ENCODE results near the gene SLC35F3. TPM values are rescaled to one million over a fixed set of nuclear protein-coding genes. Genes with fewer than 3 reads are reported as not detected.

The SLC35F3 gene
- total RNA-seq, 2 experiments from 2014 or later: 34.4 to 35.7 TPM

DNA sequence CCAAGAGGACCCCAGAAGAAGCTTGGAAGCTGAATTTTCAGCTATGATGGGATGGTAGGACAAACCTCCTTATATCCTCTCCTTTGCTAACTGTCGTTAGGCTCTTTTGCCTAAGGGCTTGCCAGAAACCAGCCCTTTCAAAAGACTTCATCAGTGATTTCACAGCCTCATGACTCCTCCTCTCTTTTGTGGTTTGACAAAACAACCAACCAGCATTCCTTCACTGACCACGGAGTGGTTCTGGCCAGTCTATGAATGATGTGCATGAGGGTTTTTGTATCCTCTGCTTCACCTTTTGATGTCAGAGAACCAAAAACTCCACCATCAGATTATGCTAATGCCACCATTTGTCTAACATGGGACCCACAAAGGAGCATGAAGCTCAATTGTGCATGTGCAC is 351.9 kb downstream of the SLC35F3 start:
- ATAC-seq: no peak
- peaks cover 53% of the 10 kb centered on the region for H3K36me3 Mint-ChIP-seq (ENCODE audit: low read depth)
- no peak overlapping the region for H3K4me3 Mint-ChIP-seq
- ChIA-PET POLR2A (no interaction called here), CTCF (interaction anchor here (1.4 to 1.7 kb wide), 2 partner anchors 53 to 67 kb away, joined by 3 to 9 read pairs; no protein-coding TSS in a partner anchor)
- peak; percentile 30 for DNase-seq
- H3K27ac Mint-ChIP-seq: no peak overlapping the region
- H3K27me3 Mint-ChIP-seq (ENCODE audit: low read depth): peaks cover 2% of the 10 kb centered on the region
- H3K4me1 Mint-ChIP-seq (ENCODE audit: low read depth): peaks cover 42% of the 10 kb centered on the region
- peaks cover 15% of the 10 kb centered on the region for H3K9me3 Mint-ChIP-seq (ENCODE audit: insufficient read depth)

DNA sequence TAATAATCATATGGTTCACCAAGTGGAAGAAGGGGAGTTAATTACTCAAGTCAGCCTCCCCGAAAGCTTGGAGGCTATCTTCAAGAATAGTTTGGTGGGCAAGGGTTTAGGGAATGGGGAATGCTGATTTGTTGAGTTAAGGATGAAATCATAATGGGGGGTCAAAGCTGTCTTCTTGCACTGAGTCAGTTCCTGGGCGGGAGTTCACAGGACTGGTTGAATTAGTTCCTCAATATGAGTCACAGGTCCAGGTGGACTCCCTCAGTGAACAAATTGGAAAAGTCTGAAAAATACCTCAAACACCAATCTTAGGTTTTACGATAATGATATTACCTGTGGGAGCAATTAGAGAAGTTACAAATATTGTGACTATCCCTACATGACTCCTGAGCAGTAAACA is 353.6 kb downstream of the SLC35F3 start:
- Mint-ChIP-seq H3K27ac (no peak overlapping the region), H3K27me3 (ENCODE audit: low read depth) (peaks cover 2% of the 10 kb centered on the region), H3K4me1 (ENCODE audit: low read depth) (peaks cover 42% of the 10 kb centered on the region), H3K9me3 (ENCODE audit: insufficient read depth) (peaks cover 15% of the 10 kb centered on the region), H3K4me3 (no peak overlapping the region), H3K36me3 (ENCODE audit: low read depth) (peaks cover 48% of the 10 kb centered on the region)
- ATAC-seq: no peak
- ChIA-PET POLR2A (no interaction called here), CTCF (interaction anchor here (2.7 kb wide), 1 partner anchor 52 kb away, joined by 10 read pairs; no protein-coding TSS in a partner anchor)
- DNase-seq: no peak

DNA sequence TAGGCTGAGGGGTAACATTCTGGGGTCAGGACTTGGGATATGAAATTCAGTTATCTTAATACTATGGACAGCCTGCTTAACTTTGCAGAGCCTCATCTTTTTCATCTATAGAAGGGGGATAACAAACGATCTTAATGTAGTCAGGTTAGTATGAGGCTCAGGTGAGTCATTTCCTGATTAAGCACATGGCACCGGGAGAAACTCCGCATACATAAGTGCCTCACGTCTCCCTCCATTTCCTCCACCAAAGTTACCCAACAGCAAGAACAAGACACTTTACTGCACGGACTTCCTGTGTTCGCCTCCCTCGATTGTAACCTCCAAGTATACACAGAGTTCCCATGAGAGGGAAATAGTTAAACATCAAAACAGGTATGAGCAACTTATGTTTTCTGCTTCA is 356.1 kb downstream of the SLC35F3 start:
- H3K4me3 Mint-ChIP-seq: no peak overlapping the region
- POLR2A ChIA-PET: no interaction called here
- peaks cover 27% of the 10 kb centered on the region for H3K4me1 Mint-ChIP-seq (ENCODE audit: low read depth)
- CTCF ChIA-PET: interaction anchor here (2.1 kb wide), 1 partner anchor 48 kb away, joined by 9 read pairs; no protein-coding TSS in a partner anchor
- DNase-seq: peak; percentile 28
- peaks cover 10% of the 10 kb centered on the region for H3K9me3 Mint-ChIP-seq (ENCODE audit: insufficient read depth)
- H3K27me3 Mint-ChIP-seq (ENCODE audit: low read depth): peaks cover 2% of the 10 kb centered on the region
- peak overlapping the region; percentile 26 for H3K27ac Mint-ChIP-seq
- ATAC-seq: peak; percentile 27
- H3K36me3 Mint-ChIP-seq (ENCODE audit: low read depth): peaks cover 52% of the 10 kb centered on the region

DNA sequence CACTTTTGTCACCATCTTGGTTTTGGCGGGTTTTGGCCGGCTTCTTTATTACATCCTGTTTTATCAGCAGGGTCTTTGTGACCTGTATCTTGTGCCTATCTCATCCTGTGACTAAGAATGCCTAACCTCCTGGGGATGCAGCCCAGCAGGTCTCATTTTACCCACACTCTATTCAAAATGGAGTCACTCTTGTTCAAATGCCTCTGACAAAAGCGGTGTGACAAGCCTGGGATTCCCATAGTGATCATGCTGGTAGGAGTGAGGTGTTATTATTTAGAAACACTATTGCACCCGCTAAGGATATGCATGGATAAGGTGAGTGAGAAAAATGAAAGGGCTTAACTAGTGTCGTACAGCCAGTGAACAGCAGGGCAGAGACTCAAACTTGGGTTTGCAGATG is 357.1 kb downstream of the SLC35F3 start:
- CTCF ChIA-PET: interaction anchor here (2.3 to 3.1 kb wide), 2 partner anchors 48 to 49 kb away, joined by 10 to 14 read pairs; no protein-coding TSS in a partner anchor
- ATAC-seq: no peak
- no peak overlapping the region for H3K4me3 Mint-ChIP-seq
- peaks cover 2% of the 10 kb centered on the region for H3K27me3 Mint-ChIP-seq (ENCODE audit: low read depth)
- peaks cover 20% of the 10 kb centered on the region for H3K4me1 Mint-ChIP-seq (ENCODE audit: low read depth)
- POLR2A ChIA-PET: no interaction called here
- H3K9me3 Mint-ChIP-seq (ENCODE audit: insufficient read depth): peaks cover 10% of the 10 kb centered on the region
- H3K27ac Mint-ChIP-seq: no peak overlapping the region
- peaks cover 52% of the 10 kb centered on the region for H3K36me3 Mint-ChIP-seq (ENCODE audit: low read depth)
- no peak for DNase-seq

DNA sequence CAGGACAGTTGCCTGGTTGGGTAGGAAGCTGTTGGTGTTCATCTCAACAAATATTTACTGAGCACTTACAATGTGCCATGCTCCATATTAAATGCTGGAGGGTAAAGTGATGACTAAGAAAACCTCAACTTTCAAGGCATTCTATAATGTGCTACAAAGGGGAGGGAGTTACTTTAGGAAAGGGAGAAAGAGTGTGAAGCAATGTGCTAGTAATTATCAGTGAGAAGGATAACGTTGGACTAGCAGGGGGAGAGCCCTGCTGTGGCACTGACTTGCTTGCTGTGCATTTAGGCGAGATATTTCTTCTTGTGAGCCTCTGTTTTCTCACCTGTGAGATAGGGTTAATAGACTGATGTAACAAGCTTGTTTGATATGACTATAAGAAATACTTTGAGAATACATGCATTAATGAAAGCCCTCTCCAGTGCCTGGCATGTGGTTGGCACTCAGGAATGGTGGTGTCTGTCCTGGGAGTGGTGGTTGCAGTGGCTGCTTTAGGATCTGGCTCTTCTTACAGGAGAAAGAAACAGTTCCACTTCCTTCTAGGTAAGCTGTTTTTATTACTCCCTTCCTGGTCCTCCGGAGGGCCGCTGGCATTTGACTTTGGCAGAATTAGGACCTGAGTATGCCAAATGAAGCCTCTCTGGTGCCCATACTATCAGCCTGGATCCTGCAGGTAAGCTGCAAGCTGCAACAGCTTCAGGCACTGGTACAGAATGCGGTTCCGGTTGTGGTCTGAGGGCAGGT is 357.7 kb downstream of the SLC35F3 start:
- H3K9me3 Mint-ChIP-seq (ENCODE audit: insufficient read depth): peaks cover 9% of the 10 kb centered on the region
- no peak for DNase-seq
- ChIA-PET CTCF (interaction anchor here (1.1 to 3.1 kb wide), 3 partner anchors 9 to 49 kb away, joined by 4 to 14 read pairs (median 10); no protein-coding TSS in a partner anchor), POLR2A (no interaction called here)
- ATAC-seq: no peak
- peaks cover 16% of the 10 kb centered on the region for H3K4me1 Mint-ChIP-seq (ENCODE audit: low read depth)
- H3K27me3 Mint-ChIP-seq (ENCODE audit: low read depth): peaks cover 2% of the 10 kb centered on the region
- H3K27ac Mint-ChIP-seq: no peak overlapping the region
- no peak overlapping the region for H3K4me3 Mint-ChIP-seq
- H3K36me3 Mint-ChIP-seq (ENCODE audit: low read depth): peaks cover 49% of the 10 kb centered on the region

DNA sequence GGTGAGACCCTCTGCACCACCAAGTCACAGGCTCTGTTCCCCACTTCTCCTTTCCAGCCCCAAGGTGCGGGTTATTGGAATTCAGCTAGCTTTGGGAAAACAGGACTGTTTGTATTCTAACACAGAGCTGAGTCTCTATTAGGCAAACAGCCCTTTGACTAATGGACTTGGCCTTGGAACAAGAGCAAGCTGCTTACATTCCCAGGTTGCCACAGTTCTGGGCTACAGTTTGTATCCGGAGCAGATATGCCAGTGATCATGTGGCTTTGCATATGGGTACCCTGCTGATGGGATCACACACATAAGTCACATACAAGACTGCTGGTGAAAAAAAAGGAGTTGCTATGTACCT is 358.3 kb downstream of the SLC35F3 start:
- Mint-ChIP-seq H3K27me3 (ENCODE audit: low read depth) (peaks cover 2% of the 10 kb centered on the region), H3K4me3 (no peak overlapping the region), H3K36me3 (ENCODE audit: low read depth) (peaks cover 43% of the 10 kb centered on the region), H3K4me1 (ENCODE audit: low read depth) (peaks cover 14% of the 10 kb centered on the region), H3K9me3 (ENCODE audit: insufficient read depth) (peaks cover 6% of the 10 kb centered on the region), H3K27ac (no peak overlapping the region)
- ATAC-seq (no peak), DNase-seq (no peak)
- POLR2A ChIA-PET: no interaction called here
- CTCF ChIA-PET: interaction anchor here (1.1 to 3.1 kb wide), 3 partner anchors 9 to 50 kb away, joined by 4 to 14 read pairs (median 10); no protein-coding TSS in a partner anchor

DNA sequence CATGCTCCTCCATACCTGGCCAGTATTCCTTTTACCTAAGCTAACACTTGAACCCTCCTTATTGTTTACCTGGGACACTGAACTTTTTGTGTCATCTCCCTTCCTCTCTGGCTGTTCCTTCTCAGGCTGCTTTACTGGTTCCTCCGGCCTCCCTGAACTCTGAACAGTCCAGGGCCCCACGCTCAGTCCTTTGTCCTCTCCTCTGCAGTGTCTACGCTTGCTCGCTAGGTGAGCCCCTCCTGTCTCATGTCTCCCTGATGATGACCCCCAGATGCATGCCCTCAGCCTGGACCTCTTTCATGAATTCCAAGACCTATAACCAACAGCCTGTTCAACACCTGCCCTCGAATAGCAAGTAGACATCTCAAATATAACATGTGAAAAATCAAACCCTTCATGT is 360.4 kb downstream of the SLC35F3 start:
- no peaks in the 10 kb centered on the region for H3K27me3 Mint-ChIP-seq (ENCODE audit: low read depth)
- H3K4me1 Mint-ChIP-seq (ENCODE audit: low read depth): peaks cover 16% of the 10 kb centered on the region
- ChIA-PET POLR2A (no interaction called here), CTCF (interaction anchor here (3.1 kb wide), 1 partner anchor 52 kb away, joined by 14 read pairs; no protein-coding TSS in a partner anchor)
- H3K27ac Mint-ChIP-seq: no peak overlapping the region
- H3K9me3 Mint-ChIP-seq (ENCODE audit: insufficient read depth): no peaks in the 10 kb centered on the region
- peaks cover 37% of the 10 kb centered on the region for H3K36me3 Mint-ChIP-seq (ENCODE audit: low read depth)
- H3K4me3 Mint-ChIP-seq: no peak overlapping the region
- ATAC-seq (no peak), DNase-seq (no peak)

DNA sequence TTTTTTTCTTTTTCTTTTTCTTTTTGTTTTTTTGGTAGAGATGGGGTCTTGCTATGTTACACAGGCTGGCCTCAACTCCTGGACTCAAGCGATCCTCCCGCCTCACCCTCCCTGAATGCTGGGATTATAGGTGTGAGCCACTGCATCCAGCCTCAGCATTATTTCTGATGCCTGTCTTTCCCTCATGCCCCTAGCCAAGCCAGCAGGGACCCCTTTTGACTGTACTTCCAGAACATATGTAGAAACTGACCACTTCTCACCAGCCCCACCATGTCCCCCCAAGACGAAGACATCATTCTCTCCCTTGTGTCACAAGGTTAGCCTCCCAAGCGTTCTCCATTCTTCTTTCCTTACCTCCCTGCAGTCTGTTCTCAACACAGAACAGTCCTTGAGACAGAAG is 360.8 kb downstream of the SLC35F3 start:
- POLR2A ChIA-PET: no interaction called here
- ATAC-seq: no peak
- Mint-ChIP-seq H3K36me3 (ENCODE audit: low read depth) (peaks cover 34% of the 10 kb centered on the region), H3K9me3 (ENCODE audit: insufficient read depth) (no peaks in the 10 kb centered on the region), H3K4me1 (ENCODE audit: low read depth) (peaks cover 15% of the 10 kb centered on the region), H3K4me3 (no peak overlapping the region), H3K27ac (peak overlapping the region; percentile 14), H3K27me3 (ENCODE audit: low read depth) (no peaks in the 10 kb centered on the region)
- CTCF ChIA-PET: no interaction called here
- DNase-seq: no peak

DNA sequence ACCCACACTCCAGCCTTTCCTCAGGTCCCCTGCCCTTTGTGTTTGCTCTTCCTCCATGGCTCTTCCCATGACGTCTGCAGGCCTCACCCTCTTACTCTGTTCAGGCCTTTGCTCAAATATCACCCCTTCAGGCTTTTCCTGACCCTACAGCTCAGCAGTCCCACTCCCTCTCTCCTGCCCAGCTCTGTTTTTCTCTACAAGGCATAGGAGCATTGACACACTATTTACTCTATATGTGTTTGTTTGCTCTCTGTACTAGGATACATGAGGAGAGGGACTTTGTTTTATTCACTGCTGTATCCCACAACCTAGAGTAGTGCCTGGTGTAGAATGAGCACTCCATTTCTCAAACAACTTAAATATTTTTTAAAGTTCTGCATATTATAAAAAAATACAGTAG is 361.4 kb downstream of the SLC35F3 start:
- no peak for ATAC-seq
- Mint-ChIP-seq H3K4me1 (ENCODE audit: low read depth) (peaks cover 15% of the 10 kb centered on the region), H3K36me3 (ENCODE audit: low read depth) (peaks cover 29% of the 10 kb centered on the region), H3K27me3 (ENCODE audit: low read depth) (no peaks in the 10 kb centered on the region), H3K9me3 (ENCODE audit: insufficient read depth) (no peaks in the 10 kb centered on the region), H3K27ac (no peak overlapping the region), H3K4me3 (no peak overlapping the region)
- ChIA-PET CTCF (no interaction called here), POLR2A (no interaction called here)
- no peak for DNase-seq

DNA sequence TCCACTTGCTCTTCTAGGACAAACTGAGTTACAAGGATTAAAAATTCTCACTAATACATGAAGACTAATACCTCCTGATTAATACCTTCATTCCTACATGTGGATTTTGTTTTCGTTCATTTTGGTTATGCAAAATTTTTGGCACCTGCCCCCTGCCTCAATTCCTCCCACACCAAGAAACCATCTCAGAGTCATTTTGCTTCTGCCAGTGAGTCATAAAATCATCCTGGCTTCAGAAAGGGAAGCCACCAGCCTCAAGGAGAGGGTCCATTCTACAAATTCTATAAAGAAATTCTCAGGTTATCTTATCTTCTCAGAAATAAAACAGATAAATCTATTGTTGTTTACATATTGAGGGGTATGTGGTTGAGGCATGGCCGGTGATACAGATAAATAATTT is 365.6 kb downstream of the SLC35F3 start:
- peaks cover 35% of the 10 kb centered on the region for H3K36me3 Mint-ChIP-seq (ENCODE audit: low read depth)
- no peaks in the 10 kb centered on the region for H3K9me3 Mint-ChIP-seq (ENCODE audit: insufficient read depth)
- CTCF ChIA-PET: interaction anchor here (1.2 to 2.2 kb wide), 4 partner anchors 20 to 57 kb away, joined by 4 to 8 read pairs (median 6); no protein-coding TSS in a partner anchor
- POLR2A ChIA-PET: no interaction called here
- no peak overlapping the region for H3K27ac Mint-ChIP-seq
- ATAC-seq: no peak
- no peak overlapping the region for H3K4me3 Mint-ChIP-seq
- DNase-seq: no peak
- H3K4me1 Mint-ChIP-seq (ENCODE audit: low read depth): peaks cover 26% of the 10 kb centered on the region
- H3K27me3 Mint-ChIP-seq (ENCODE audit: low read depth): no peaks in the 10 kb centered on the region

DNA sequence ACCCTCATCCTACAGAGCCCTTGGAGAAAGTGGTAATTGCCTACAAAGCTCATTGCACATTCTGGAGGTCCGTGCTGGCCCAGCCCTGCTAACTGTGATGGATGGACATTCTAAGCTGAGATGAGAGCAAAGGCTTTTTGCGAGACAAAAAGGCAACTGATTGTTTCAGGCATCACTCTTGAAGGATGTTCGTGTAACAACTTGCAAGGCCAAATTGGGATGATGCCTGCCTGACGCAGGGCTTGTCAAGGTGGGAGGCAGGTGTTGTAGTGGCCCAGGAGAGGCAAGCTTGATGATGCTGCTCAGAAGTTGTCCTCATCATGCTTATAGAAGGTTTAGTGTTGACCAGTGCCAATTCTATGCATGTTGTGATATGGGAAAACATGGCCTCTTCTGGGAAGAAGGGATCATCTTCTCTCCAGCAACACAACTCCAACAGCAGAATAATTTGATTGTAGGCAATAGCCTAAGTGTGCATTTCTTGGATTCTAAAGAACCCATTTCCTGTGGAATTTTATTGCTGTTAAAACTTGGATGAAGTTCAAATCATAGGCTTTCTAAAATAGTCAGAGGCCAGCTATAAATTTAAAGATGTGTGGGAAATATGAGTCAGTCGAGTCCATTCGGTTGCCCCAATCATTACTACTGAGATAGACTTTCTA is 366.2 kb downstream of the SLC35F3 start:
- H3K9me3 Mint-ChIP-seq (ENCODE audit: insufficient read depth): no peaks in the 10 kb centered on the region
- no peak overlapping the region for H3K27ac Mint-ChIP-seq
- H3K36me3 Mint-ChIP-seq (ENCODE audit: low read depth): peaks cover 33% of the 10 kb centered on the region
- H3K4me3 Mint-ChIP-seq: no peak overlapping the region
- ATAC-seq (no peak), DNase-seq (no peak)
- peaks cover 26% of the 10 kb centered on the region for H3K4me1 Mint-ChIP-seq (ENCODE audit: low read depth)
- ChIA-PET CTCF (interaction anchor here (1.0 to 2.2 kb wide), 5 partner anchors 12 to 58 kb away, joined by 3 to 8 read pairs (median 4); no protein-coding TSS in a partner anchor), POLR2A (no interaction called here)
- H3K27me3 Mint-ChIP-seq (ENCODE audit: low read depth): no peaks in the 10 kb centered on the region

DNA sequence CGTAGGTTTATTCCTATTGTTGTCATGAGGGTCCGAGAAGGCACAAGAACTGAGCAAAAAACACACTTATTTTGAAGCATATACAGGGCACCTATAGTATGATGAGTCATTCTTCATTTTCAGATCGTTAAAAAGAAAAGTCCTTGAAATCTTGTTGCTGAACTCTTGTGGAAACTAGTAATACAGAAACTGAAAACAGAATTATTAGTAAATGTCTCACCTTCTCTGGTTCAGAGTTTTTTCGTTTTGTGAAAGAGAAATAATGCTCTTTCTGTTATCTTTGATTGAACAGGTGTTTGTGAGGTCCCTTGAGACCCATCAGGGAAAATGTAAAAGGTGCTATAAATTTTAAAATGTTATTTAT is 366.7 kb downstream of the SLC35F3 start:
- Mint-ChIP-seq H3K36me3 (ENCODE audit: low read depth) (peaks cover 30% of the 10 kb centered on the region), H3K9me3 (ENCODE audit: insufficient read depth) (no peaks in the 10 kb centered on the region), H3K4me3 (no peak overlapping the region), H3K4me1 (ENCODE audit: low read depth) (peaks cover 26% of the 10 kb centered on the region), H3K27me3 (ENCODE audit: low read depth) (no peaks in the 10 kb centered on the region), H3K27ac (no peak overlapping the region)
- ATAC-seq (peak; percentile 58), DNase-seq (no peak)
- ChIA-PET CTCF (interaction anchor here (1.0 to 2.2 kb wide), 3 partner anchors 12 to 41 kb away, joined by 3 to 7 read pairs (median 3); no protein-coding TSS in a partner anchor), POLR2A (interaction anchor here (0.7 kb wide), 1 partner anchor 123 kb away, joined by 3 read pairs; no protein-coding TSS in a partner anchor)
